WERI-Rb-1 (cell line): ENCODE results near the gene LYVE1.

Experiments
- DNase-seq: peaks from one replicate; pipeline ENCODE4 v3.0.0-alpha.2; 2020
- H3K27ac ChIP-seq: fragments of 250-450 bp; sonication (Bioruptor Pico); 2 replicates; pipeline ENCODE4 v1.5.1; 2020; ENCODE audit warnings: mild to moderate bottlenecking, moderate library complexity
- H3K27me3 ChIP-seq: fragments of 250-450 bp; sonication (Bioruptor Pico); 2 replicates; pipeline ENCODE4 v1.5.1; 2021; ENCODE audit warnings: mild to moderate bottlenecking, low read depth, moderate library complexity; ENCODE audit not compliant: insufficient read depth, severe bottlenecking
- H3K36me3 ChIP-seq: fragments of 250-450 bp; sonication (Bioruptor Pico); 2 replicates; pipeline ENCODE4 v1.5.1; 2020; ENCODE audit warnings: mild to moderate bottlenecking, moderate library complexity
- H3K4me3 ChIP-seq: 2 replicates; pipeline ENCODE4 v1.5.1; 2011; ENCODE audit warnings: low read depth, mild to moderate bottlenecking, control low read depth, low read length
- H3K9me3 ChIP-seq: fragments of 250-450 bp; sonication (Bioruptor Pico); 2 replicates; pipeline ENCODE4 v1.5.1; 2021; ENCODE audit warnings: mild to moderate bottlenecking, moderate library complexity; ENCODE audit not compliant: severe bottlenecking
- CTCF ChIP-seq: IDR thresholded peaks from 2 replicates; pipeline ENCODE4 v1.5.1; 2011; ENCODE audit warnings: low read depth, mild to moderate bottlenecking, control low read depth, inconsistent platforms, low read length

The LYVE1 gene

GRCh38 chr11:10581481-10582019 is 13.1 kb upstream of the LYVE1 start:
- TF ChIP-seq CTCF: no peak
- H3K27ac ChIP-seq: no peak overlapping the region
- no peaks in the 10 kb centered on the region for H3K36me3 ChIP-seq
- no peak overlapping the region for H3K4me3 ChIP-seq
- H3K27me3 ChIP-seq: no peaks in the 10 kb centered on the region
- DNase-seq: no peak
- H3K9me3 ChIP-seq: no peaks in the 10 kb centered on the region

- Histone ChIP-seq H3K36me3 (no peaks in the 10 kb centered on the region), H3K27ac (no peak overlapping the region), H3K27me3 (no peaks in the 10 kb centered on the region), H3K4me3 (no peak overlapping the region), H3K9me3 (no peaks in the 10 kb centered on the region)
- no peak for DNase-seq
- no peak for TF ChIP-seq CTCF
Measured at GRCh38 chr11:10580623-10581022, 12.2 kb upstream of the LYVE1 start.

GRCh38 chr11:10579700-10580099 is 11.2 kb upstream of the LYVE1 start:
- Histone ChIP-seq H3K9me3 (no peaks in the 10 kb centered on the region), H3K27me3 (no peaks in the 10 kb centered on the region), H3K36me3 (no peaks in the 10 kb centered on the region), H3K4me3 (no peak overlapping the region), H3K27ac (no peak overlapping the region)
- DNase-seq: no peak
- no peak for TF ChIP-seq CTCF

GRCh38 chr11:10576035-10576398 is 7.6 kb upstream of the LYVE1 start:
- no peak overlapping the region for H3K27ac ChIP-seq
- no peaks in the 10 kb centered on the region for H3K9me3 ChIP-seq
- no peak for DNase-seq
- H3K4me3 ChIP-seq: no peak overlapping the region
- H3K36me3 ChIP-seq: no peaks in the 10 kb centered on the region
- no peak for TF ChIP-seq CTCF
- H3K27me3 ChIP-seq: no peaks in the 10 kb centered on the region

GRCh38 chr11:10575346-10576034 is 7.0 kb upstream of the LYVE1 start:
- DNase-seq: no peak
- Histone ChIP-seq H3K4me3 (no peak overlapping the region), H3K36me3 (no peaks in the 10 kb centered on the region), H3K27ac (no peak overlapping the region), H3K9me3 (no peaks in the 10 kb centered on the region), H3K27me3 (no peaks in the 10 kb centered on the region)
- TF ChIP-seq CTCF: no peak

- Histone ChIP-seq H3K9me3 (no peaks in the 10 kb centered on the region), H3K36me3 (no peaks in the 10 kb centered on the region), H3K4me3 (no peak overlapping the region), H3K27ac (no peak overlapping the region), H3K27me3 (no peaks in the 10 kb centered on the region)
- DNase-seq: no peak
- TF ChIP-seq CTCF: no peak
Measured at GRCh38 chr11:10573556-10573955, 5.1 kb upstream of the LYVE1 start.
